ENCODE measurements around the gene DNER.
"Not testable (repeated sequence)": the region's sequence is repeated elsewhere in the genome, so short reads cannot be mapped to it uniquely, and the experiment has no call there.

The DNER gene

DNA sequence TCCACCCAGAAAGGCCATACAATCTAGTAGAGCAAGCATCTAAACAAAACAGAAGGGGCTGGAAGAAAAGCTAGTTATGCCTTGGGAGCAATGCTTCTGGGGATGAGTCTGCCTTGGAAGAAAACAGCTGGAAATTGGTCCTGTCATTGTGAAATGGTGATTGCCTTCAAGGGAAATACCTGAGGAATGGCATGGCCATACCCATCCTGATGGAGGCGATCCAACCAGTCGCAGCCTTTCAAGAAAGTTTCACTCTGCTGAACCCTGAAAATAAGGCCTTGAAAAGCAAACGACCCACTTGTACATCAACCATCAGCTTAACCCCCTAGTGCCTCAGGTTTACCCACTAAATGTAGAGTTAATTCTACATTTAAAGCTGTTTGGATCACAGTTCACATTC, 370.7 kb downstream of the DNER start:
- DNase-seq (ENCODE audit: low read depth in 2 of 2) = no peak

DNA sequence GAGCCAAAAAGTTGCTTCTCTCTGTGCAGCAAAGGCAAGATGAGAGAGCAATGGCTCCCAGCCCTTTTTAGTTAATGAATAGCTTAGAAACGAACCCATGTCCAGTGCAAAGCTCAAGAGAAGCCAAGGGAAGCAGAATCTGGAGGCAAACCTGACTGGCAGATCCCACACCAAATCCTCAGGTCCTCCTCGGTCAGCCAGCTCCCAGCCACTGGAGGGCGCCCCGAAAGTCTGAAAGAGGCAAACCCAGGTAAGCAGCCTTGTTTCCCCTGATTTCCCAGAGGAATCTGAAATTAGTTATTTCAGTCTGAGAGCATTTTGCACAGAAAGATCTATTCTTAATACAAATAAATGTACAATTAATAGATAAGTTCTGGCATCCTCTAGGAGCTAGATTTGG, 372.0 kb downstream of the DNER start:
- no peak for DNase-seq (ENCODE audit: low read depth in 2 of 2)

DNA sequence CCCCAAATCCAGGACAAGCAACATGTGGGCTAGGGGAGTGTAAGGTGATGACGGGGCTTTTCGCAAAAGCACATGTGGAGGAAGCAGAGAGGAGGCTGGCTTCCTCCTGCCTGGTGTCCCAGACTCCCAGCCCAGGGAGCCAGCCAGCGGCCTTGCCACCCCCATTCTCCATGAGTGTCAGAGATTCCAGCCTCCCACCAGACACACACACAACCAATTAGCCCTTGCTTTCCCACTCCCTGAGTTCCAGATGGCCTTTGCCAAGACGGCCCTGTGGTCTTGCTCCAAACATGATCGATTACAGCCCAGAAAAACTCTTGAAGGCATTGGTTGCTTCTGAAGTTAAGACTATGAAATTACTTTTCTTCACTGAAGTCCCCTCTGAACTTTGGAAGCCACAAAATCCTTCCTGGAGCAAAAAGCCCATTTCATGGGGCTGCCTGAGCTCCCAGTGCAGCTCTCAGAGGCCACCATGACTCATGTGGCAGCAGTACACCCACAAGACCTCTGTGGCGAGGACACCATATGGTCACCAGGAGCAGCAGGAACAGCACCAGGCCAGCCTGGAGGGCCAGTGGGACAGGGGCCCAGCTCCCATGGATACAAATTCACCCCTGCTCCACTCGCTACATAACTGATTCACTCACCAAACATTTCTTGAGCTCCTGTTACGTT, 374.1 kb downstream of the DNER start:
- no peak for DNase-seq (ENCODE audit: low read depth in 2 of 2)

DNA sequence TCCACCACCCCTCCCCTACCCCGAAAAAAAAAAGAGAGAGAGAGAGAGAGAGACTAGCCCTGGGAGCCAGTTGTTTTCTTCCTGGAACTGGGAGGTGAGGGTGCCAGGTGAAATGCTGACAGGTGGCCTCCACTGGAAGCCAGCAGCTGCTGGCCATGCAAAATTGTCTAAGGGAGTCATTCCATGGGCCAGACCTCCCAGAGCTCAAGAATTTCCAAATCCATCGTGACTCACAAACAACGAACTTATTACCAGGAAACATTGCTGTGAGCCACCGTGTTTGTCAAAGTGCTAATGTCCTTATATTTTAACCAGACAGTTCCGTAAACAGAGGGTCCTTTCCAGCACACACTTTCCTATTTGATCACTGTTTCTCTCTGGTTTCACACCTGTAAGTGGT, 374.7 kb downstream of the DNER start:
- DNase-seq (ENCODE audit: low read depth in 2 of 2) = no peak

DNA sequence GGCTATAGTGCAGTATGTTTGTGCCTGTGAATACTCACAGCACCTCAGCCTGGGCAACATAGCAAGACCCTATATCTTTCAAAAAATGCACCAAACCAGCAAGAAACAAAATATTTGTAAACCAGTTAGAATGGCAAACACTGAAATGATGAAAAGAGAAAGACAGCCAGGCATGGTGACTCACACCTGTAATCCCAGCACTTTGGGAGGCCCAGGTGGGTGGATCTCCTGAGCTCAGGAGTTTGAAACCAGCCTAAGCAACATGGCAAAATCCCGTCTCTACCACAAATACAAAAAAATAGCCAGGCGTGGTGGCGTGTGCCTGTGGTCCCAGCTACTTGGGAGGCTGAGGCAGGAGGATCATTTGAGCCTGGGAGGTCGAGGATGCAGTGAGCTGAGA, 375.2 kb downstream of the DNER start:
- DNase-seq (ENCODE audit: low read depth in 2 of 2) = not testable (repeated sequence)

DNA sequence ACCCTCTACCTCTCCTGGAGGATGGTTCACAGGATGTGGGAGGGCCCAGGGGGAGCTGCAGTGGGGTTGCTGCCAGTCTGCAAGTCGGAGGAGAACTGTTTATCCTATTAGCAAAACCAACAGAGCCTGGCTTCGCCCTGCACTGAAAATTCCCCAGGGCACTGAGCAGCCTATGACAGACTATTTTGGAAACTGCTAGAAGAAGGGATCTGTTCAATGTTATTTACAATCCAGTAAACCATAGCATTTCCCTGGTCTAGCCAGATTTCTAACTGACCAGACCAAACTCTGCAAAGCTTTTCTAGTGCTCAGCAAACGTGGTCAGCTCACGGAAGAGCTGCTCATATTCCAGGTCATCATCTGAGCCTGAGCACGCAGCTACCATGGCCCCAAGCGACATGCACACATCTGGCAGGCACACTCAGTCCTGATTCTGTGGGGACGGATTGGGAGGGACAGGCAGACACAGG, 378.4 kb downstream of the DNER start:
- DNase-seq (ENCODE audit: low read depth in 2 of 2) = no peak

DNA sequence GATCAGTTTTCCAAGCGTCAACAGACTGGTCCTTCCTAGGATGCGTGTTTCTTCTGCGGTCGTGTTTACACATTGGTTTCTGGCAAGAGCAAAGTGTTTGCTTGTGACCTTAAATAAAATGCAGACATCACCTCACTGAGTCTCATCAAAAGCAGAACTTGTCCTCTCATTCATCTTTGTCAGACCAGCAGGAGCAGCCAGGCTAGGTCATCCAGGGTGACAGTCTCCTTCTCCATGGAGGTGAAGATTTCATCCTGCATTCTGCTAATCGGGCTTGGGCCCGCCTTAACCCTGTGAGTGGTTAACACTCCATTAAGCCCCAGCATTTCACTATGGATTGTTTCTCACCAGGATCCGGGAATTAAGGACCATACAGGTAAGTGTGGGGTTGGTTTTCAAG, 379.0 kb downstream of the DNER start:
- no peak for DNase-seq (ENCODE audit: low read depth in 2 of 2)

DNA sequence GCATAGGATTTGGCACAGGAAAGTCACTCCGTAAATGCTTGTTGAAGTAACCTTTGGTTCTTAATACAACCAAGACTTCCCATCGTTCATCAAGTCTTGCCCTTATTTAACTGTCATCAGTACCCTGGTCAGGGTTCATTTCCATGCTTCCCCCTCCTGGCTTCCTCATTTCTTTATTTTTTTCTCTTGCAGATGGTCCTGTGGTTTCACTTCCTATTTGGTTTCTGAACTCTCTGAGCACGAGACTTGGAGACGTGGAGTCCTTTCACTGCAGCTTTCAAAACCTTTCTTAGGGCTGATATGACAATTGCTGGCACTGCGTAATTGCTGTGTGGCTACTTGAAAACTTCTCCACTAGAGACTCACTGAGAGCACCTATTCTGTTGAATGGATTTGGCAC, 383.4 kb downstream of the DNER start:
- no peak for DNase-seq (ENCODE audit: low read depth in 2 of 2)

DNA sequence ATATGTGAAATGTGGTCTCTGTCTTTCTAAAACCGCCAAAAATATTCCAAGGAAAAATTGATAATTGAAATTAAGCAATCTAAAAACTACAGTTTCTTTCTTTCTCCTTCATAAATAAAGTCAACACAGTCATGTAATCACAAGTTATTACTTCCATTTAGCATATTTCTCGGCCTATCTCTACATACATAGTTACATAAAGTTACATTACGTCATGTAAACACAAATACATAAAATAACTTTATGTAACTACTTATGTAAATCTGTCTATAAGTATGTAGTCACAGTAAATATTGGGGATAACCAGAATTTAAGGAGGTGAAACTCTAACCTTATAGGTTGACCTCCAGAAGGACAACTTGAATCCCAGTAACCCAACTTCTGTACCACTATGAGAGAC, 394.8 kb downstream of the DNER start:
- no peak for DNase-seq (ENCODE audit: low read depth in 2 of 2)

DNA sequence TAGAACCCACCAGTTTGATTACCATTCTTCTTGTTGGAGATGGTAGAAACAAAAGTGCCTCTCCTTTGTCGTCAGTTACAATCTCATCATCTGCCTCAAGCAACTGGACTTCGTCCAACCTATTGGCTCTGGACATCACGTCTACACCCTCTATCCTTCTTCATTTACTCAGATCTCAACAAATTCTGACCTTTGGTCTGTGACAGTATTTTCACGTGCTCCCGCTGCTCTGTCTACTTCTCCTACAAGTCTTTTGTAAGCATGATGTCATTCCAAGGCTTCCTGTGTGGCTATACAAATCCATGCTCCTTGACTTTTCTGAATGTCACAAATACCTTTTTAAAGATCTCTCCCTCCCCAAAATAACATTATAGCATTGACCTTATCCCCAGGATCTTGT, 400.2 kb downstream of the DNER start:
- DNase-seq (ENCODE audit: low read depth in 2 of 2) = no peak

DNA sequence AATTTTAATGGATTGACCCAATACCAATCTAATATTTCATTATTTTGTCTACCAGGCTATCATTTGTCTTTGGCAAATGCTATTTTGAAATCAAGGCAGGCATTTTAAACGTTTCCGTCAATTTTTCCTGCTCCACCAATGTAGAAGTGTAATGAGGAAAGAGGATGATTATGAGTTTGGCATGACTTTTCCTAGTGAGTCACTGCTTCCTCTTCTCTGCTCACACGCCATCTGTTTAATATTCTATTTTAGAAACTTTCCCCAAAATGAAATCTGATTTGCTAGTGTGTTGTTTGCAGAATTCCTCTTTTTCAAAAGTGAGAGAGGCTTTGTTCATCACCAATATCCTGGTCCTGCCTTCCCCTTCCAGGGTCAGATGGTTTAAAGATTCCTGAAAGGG, 400.8 kb downstream of the DNER start:
- DNase-seq (ENCODE audit: low read depth in 2 of 2) = no peak

Measured in stimulated activated CD4-positive, alpha-beta T cell treated with anti-CD3 and anti-CD28 coated beads, Interleukin-1b, Interleukin-23, amount 100 ng/mL, for 4 hours (primary cell).